Adipocyte (in vitro differentiated cells): Measurements from ENCODE around the gene CACNA1A.
"Not testable (repeated sequence)": the region's sequence is repeated elsewhere in the genome, so short reads cannot be mapped to it uniquely, and the experiment has no call there.

Source experiments
- DNase-seq: peaks from one replicate; pipeline ENCODE4 v3.0.0-alpha.2; 2015; ENCODE audit warnings: low read depth
- H3K27me3 ChIP-seq: replicated peaks from 2 replicates; pipeline ENCODE4 v1.7.0; 2013; ENCODE audit warnings: mild to moderate bottlenecking, low read length, moderate library complexity; ENCODE audit not compliant: control insufficient read depth, insufficient read depth
- H3K36me3 ChIP-seq: 2 replicates; pipeline ENCODE4 v1.7.0; 2013; ENCODE audit warnings: low read length, mild to moderate bottlenecking, moderate library complexity; ENCODE audit not compliant: control insufficient read depth, insufficient read depth, severe bottlenecking
- H3K4me1 ChIP-seq: 2 replicates; pipeline ENCODE4 v1.7.0; 2013; ENCODE audit warnings: mild to moderate bottlenecking, low read length, moderate library complexity; ENCODE audit not compliant: control insufficient read depth, insufficient read depth
- H3K4me3 ChIP-seq: 2 replicates; pipeline ENCODE4 v1.7.0; 2013; ENCODE audit warnings: mild to moderate bottlenecking, low read length, moderate library complexity
- H3K9ac ChIP-seq: 2 replicates; pipeline ENCODE4 v1.7.0; 2013; ENCODE audit warnings: mild to moderate bottlenecking, low read length, moderate library complexity
- H3K9me3 ChIP-seq: 2 replicates; pipeline ENCODE4 v1.7.0; 2013; ENCODE audit warnings: mild to moderate bottlenecking, low read length, moderate library complexity; ENCODE audit not compliant: control insufficient read depth

Gene CACNA1A

GRCh38 chr19:13181747-13182388, 324.4 kb downstream of the CACNA1A start:
- no peak overlapping the region for H3K4me3 ChIP-seq
- H3K4me1 ChIP-seq, result peaks cover 8% of the 10 kb centered on the region
- DNase-seq, result peak; percentile 68
- H3K9me3 ChIP-seq, result no peaks in the 10 kb centered on the region
- H3K36me3 ChIP-seq, result no peaks in the 10 kb centered on the region
- peak overlapping the region; percentile 64 for H3K9ac ChIP-seq
- no peaks in the 10 kb centered on the region for H3K27me3 ChIP-seq

- H3K4me3 ChIP-seq, H3K27me3 ChIP-seq, DNase-seq, H3K9ac ChIP-seq, H3K9me3 ChIP-seq, H3K36me3 ChIP-seq, H3K4me1 ChIP-seq: not testable (repeated sequence)
Observed at GRCh38 chr19:13178291-13178690, 328.0 kb downstream of the CACNA1A start.

- not testable (repeated sequence) for H3K27me3 ChIP-seq, H3K36me3 ChIP-seq, DNase-seq, H3K4me3 ChIP-seq, H3K9ac ChIP-seq, H3K9me3 ChIP-seq
- peaks cover 15% of the 10 kb centered on the region for H3K4me1 ChIP-seq
Observed at GRCh38 chr19:13177584-13177983, 328.7 kb downstream of the CACNA1A start.

DNA sequence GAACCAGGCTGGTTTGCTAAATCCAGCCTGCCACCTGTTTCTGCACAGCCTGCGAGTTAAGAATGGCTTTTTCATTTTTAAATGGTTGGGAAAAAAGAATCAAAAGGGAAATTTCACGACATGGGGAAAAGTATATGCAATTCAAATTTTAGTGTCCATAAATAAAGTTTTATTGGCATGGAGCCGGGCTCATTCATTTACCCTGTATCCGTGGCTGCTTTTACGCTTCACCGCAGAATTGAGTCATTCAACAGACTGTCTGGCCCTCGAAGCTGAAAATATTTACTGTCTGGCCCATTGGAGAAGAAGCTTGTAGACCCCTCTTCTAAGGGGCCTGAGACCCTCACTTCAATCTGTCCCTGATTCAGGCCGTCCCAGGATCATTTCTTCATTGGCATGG, 329.9 kb downstream of the CACNA1A start:
- Histone ChIP-seq H3K4me3 (no peak overlapping the region), H3K9ac (no peak overlapping the region), H3K27me3 (no peaks in the 10 kb centered on the region), H3K9me3 (no peaks in the 10 kb centered on the region), H3K4me1 (peaks cover 14% of the 10 kb centered on the region), H3K36me3 (no peaks in the 10 kb centered on the region)
- DNase-seq, result no peak

GRCh38 chr19:13173139-13173737, 333.0 kb downstream of the CACNA1A start:
- Histone ChIP-seq H3K27me3 (no peaks in the 10 kb centered on the region), H3K36me3 (no peaks in the 10 kb centered on the region), H3K9ac (no peak overlapping the region), H3K9me3 (no peaks in the 10 kb centered on the region), H3K4me1 (peaks cover 28% of the 10 kb centered on the region), H3K4me3 (no peak overlapping the region)
- no peak for DNase-seq

DNA sequence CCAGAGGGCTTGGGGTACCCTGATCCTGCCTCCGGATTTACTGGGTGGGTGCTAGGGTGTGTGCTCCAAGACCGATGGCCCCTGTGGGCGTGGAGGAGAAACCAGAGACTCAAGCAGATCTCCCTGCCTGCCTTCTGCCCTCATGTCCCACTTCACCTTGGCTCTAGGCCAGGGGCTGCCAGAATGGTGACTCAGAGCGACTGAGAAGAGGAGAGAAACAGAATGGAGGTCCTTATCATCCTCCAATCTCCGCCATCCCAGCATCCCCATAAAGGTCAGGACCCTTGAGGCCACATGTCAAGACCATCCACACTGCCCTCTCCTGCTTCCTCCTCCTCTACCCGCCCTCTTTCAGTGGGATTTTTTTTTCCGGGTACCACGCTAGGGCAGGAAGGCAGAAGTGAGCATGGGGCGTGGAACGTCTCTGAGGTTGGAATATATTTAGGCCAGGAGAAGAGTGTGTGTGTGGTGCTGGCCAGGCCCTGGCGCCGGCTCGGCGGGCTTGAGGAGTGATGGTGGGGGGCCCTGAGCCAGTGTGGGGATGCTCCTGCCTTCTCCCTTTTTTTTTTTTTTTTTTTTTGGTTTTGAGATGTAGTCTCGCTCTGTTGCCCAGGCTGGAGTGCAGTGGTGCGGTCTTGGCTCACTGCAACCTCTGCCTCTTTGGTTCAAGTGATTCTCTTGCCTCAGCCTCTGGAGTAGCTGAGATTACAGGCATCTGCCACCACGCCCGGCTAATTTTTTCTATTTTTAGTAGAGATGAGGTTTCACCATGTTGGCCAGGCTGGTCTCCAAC, 333.7 kb downstream of the CACNA1A start:
- H3K4me1 ChIP-seq, result peaks cover 33% of the 10 kb centered on the region
- H3K27me3 ChIP-seq, result no peaks in the 10 kb centered on the region
- peak overlapping the region; percentile 59 for H3K4me3 ChIP-seq
- no peaks in the 10 kb centered on the region for H3K36me3 ChIP-seq
- peak; percentile 89 for DNase-seq
- H3K9ac ChIP-seq, result peak overlapping the region; percentile 79
- no peaks in the 10 kb centered on the region for H3K9me3 ChIP-seq

GRCh38 chr19:13171146-13171545, 335.1 kb downstream of the CACNA1A start:
- no peak for DNase-seq
- Histone ChIP-seq H3K4me3 (no peak overlapping the region), H3K4me1 (peaks cover 43% of the 10 kb centered on the region), H3K9me3 (no peaks in the 10 kb centered on the region), H3K36me3 (no peaks in the 10 kb centered on the region), H3K9ac (no peak overlapping the region), H3K27me3 (no peaks in the 10 kb centered on the region)

DNA sequence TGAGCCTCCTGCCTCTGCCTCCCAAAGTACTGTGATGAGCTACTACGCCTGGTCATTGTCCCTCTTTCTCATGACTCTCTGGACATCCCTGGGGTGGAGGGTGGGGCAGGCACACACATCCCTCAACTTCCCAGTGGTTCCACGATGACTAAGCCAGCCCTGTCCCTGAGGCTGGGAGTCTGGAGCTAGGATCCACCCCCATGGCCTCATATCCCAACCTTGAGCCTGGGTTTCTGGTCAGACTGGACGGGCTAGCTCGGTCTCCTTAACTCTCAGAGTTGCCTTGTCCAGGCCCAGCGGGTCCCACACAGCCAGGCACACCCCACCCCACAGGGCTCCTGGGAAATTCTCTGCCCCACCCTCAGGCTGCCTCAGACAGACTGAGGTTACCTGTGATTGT, 336.5 kb downstream of the CACNA1A start:
- H3K27me3 ChIP-seq, result no peaks in the 10 kb centered on the region
- no peak overlapping the region for H3K9ac ChIP-seq
- DNase-seq, result peak; percentile 30
- H3K9me3 ChIP-seq, result no peaks in the 10 kb centered on the region
- no peaks in the 10 kb centered on the region for H3K36me3 ChIP-seq
- H3K4me1 ChIP-seq, result peaks cover 50% of the 10 kb centered on the region
- no peak overlapping the region for H3K4me3 ChIP-seq

DNA sequence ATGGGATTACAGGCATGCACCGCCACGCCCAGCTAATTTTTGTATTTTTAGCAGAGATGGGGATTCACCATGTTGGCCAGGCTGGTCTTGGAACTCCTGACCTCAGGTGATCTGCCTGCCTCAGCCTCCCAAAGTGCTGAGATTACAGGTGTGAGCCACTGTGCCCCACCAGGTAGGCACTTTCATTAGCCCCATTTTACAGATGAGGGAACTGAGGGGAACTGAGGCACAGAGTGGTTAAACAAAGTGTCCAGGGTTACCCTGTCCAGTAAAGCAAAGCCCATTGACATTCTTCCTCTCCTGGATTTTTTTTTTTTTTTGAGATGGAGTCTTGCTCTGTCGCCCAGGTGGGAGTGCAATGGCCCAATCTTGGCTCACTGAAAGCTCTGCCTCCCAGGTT, 340.1 kb downstream of the CACNA1A start:
- not testable (repeated sequence) for H3K9me3 ChIP-seq, DNase-seq, H3K9ac ChIP-seq, H3K4me3 ChIP-seq, H3K27me3 ChIP-seq, H3K36me3 ChIP-seq
- H3K4me1 ChIP-seq, result peaks cover 55% of the 10 kb centered on the region

GRCh38 chr19:13165162-13165997, 340.9 kb downstream of the CACNA1A start:
- Histone ChIP-seq H3K36me3 (no peaks in the 10 kb centered on the region), H3K4me3 (no peak overlapping the region), H3K9ac (peak overlapping the region; percentile 89), H3K9me3 (no peaks in the 10 kb centered on the region), H3K27me3 (no peaks in the 10 kb centered on the region), H3K4me1 (peaks cover 60% of the 10 kb centered on the region)
- DNase-seq, result no peak
